WI38 (cell line): Measurements from ENCODE around the gene FUBP1.
"Not testable (repeated sequence)": the region's sequence is repeated elsewhere in the genome, so short reads cannot be mapped to it uniquely, and the experiment has no call there.

ENCODE experiments used
- H3K4me3 ChIP-seq: 2 replicates; pipeline ENCODE4 v1.5.1; 2011; ENCODE audit warnings: low read depth, mild to moderate bottlenecking, control low read depth, low read length
- CTCF ChIP-seq: IDR thresholded peaks from 2 replicates; pipeline ENCODE4 v1.5.1; 2012; ENCODE audit warnings: low read depth, mild to moderate bottlenecking, control low read depth, low read length

The FUBP1 gene

GRCh38 chr1:77926561-77927357 is 52.1 kb downstream of the FUBP1 start:
- no peak for TF ChIP-seq CTCF

GRCh38 chr1:77925956-77926355 is 52.9 kb downstream of the FUBP1 start:
- no peak overlapping the region for H3K4me3 ChIP-seq
- no peak for TF ChIP-seq CTCF

More at GRCh38 chr1:77926561-77927357, 52.1 kb downstream of the FUBP1 start:
- H3K4me3 ChIP-seq: no peak overlapping the region

GRCh38 chr1:77925518-77925917 is 53.4 kb downstream of the FUBP1 start:
- no peak for TF ChIP-seq CTCF
- H3K4me3 ChIP-seq: no peak overlapping the region

- not testable (repeated sequence) for H3K4me3 ChIP-seq
Observed at GRCh38 chr1:77918918-77919317, 60.0 kb downstream of the FUBP1 start.

GRCh38 chr1:77910116-77910515 is 68.8 kb downstream of the FUBP1 start:
- no peak overlapping the region for H3K4me3 ChIP-seq
- TF ChIP-seq CTCF: no peak

- no peak for TF ChIP-seq CTCF
Observed at GRCh38 chr1:77906624-77907023, 72.2 kb downstream of the FUBP1 start.

GRCh38 chr1:77906019-77906545 is 72.8 kb downstream of the FUBP1 start:
- no peak overlapping the region for H3K4me3 ChIP-seq
- TF ChIP-seq CTCF: no peak

More at GRCh38 chr1:77906624-77907023, 72.2 kb downstream of the FUBP1 start:
- no peak overlapping the region for H3K4me3 ChIP-seq
